ENCODE measurements around the gene JUND. TPM values are rescaled to one million over a fixed set of nuclear protein-coding genes. Genes with fewer than 3 reads are reported as not detected.

The JUND gene
- total and polyA plus RNA-seq, 4 donors, result 161 to 290 (median 207) TPM

DNA sequence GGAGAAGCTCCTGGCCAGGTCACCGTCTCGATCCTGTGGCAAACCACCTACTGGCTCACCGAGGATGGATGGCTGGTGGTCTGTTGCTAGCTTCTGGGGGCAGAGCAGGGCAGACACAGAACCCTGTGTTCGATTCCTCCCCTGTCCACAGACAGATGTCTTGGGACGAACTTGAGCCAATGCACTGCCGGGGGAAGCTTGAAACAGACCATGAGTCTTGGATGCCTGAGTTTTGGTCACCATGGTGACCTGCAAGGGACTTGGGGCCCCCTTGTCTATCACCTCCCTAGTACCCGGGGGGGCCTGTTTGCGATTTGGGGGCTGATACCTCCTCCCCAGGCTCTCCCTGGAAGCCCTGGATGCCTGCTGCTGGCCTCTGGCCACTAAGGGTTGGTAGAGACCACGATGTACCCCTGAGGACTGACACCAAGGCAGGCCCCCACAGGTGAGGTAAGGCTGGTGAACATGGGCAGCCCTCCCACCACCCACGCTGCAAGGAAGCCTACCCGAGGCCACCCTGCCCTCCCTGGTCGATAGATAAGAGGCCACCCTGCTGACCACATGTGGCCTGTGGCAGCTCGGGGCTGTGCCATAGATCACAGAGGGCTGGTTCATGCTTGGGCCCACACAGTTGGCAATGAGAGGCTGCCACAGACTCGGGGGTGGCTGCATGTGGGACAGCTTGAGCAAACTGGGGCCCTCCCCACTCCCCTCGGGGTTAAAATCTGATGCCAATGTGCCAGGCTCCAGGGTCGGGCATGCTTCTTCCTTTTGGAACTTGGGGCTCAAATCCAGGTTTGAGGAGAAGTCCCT, 17.9 kb downstream of the JUND start:
- Histone ChIP-seq H3K27ac (ENCODE audit: low read depth in 1 of 2, low read length in 1 of 2) (no peak overlapping the region), H3K4me1 (ENCODE audit: control insufficient read depth in 5 of 5, insufficient read depth in 5 of 5, low read length in 5 of 5) (no peaks in the 10 kb centered on the region), H3K27me3 (ENCODE audit: control insufficient read depth in 3 of 3, insufficient read depth in 3 of 3, low read length in 2 of 3) (no peaks in the 10 kb centered on the region), H3K9me3 (ENCODE audit: control insufficient read depth in 4 of 4, insufficient read depth in 3 of 4, low read length in 3 of 4) (no peaks in the 10 kb centered on the region), H3K36me3 (ENCODE audit: control insufficient read depth in 4 of 4, insufficient read depth in 4 of 4, low read length in 4 of 4) (peaks cover 0 to 41% (median 10%) of the 10 kb centered on the region in 4 donors), H3K9ac (ENCODE audit: insufficient read depth in 1 of 2, low read length in 2 of 2) (no peak overlapping the region), H3K4me3 (no peak overlapping the region)
- TF ChIP-seq, protein P1, sequence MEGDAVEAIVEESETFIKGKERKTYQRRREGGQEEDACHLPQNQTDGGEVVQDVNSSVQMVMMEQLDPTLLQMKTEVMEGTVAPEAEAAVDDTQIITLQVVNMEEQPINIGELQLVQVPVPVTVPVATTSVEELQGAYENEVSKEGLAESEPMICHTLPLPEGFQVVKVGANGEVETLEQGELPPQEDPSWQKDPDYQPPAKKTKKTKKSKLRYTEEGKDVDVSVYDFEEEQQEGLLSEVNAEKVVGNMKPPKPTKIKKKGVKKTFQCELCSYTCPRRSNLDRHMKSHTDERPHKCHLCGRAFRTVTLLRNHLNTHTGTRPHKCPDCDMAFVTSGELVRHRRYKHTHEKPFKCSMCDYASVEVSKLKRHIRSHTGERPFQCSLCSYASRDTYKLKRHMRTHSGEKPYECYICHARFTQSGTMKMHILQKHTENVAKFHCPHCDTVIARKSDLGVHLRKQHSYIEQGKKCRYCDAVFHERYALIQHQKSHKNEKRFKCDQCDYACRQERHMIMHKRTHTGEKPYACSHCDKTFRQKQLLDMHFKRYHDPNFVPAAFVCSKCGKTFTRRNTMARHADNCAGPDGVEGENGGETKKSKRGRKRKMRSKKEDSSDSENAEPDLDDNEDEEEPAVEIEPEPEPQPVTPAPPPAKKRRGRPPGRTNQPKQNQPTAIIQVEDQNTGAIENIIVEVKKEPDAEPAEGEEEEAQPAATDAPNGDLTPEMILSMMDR (IDR thresholded peaks at IDR 0.05; ENCODE audit: control extremely low read depth, extremely low read depth), result no peak
- no peak for ATAC-seq (ENCODE audit: insufficient read depth, low FRiP score)
- WGBS, 2 donors, result 87 to 89% methylated on average over 16 of the region's 16 CpGs
- DNase-seq, result no peak

DNA sequence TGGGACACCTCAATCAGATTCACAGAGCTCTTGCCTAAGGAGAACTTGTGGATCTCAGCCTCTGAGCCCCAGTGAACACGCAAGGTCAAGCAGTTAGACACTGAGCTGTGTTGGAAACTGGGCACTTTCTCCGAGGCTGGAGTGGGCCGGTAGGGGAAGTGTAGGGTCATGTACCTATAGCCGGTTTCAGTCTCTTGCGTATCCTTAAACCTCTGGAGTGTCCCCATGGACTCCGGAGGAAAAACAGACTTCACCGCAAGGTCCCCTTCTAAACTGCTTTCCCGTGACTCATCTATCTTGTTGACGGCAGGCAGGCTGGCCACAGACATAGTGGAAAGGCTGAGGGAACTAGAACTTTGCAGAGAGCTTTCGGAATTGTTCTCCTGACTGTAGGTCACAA, 18.5 kb downstream of the JUND start:
- Histone ChIP-seq H3K9me3 (ENCODE audit: control insufficient read depth in 4 of 4, insufficient read depth in 3 of 4, low read length in 3 of 4) (no peaks in the 10 kb centered on the region), H3K27me3 (ENCODE audit: control insufficient read depth in 3 of 3, insufficient read depth in 3 of 3, low read length in 2 of 3) (no peaks in the 10 kb centered on the region), H3K4me1 (ENCODE audit: control insufficient read depth in 5 of 5, insufficient read depth in 5 of 5, low read length in 5 of 5) (no peaks in the 10 kb centered on the region), H3K4me3 (no peak overlapping the region), H3K27ac (ENCODE audit: low read depth in 1 of 2, low read length in 1 of 2) (no peak overlapping the region), H3K9ac (ENCODE audit: insufficient read depth in 1 of 2, low read length in 2 of 2) (no peak overlapping the region), H3K36me3 (ENCODE audit: control insufficient read depth in 4 of 4, insufficient read depth in 4 of 4, low read length in 4 of 4) (peaks cover 0 to 40% (median 8%) of the 10 kb centered on the region in 4 donors)
- no peak for ATAC-seq (ENCODE audit: insufficient read depth, low FRiP score)
- WGBS, 2 donors, result 93 to 94% methylated on average over 10 of the region's 10 CpGs
- TF ChIP-seq, protein P1 (IDR thresholded peaks at IDR 0.05; ENCODE audit: control extremely low read depth, extremely low read depth), result no peak
- no peak for DNase-seq

DNA sequence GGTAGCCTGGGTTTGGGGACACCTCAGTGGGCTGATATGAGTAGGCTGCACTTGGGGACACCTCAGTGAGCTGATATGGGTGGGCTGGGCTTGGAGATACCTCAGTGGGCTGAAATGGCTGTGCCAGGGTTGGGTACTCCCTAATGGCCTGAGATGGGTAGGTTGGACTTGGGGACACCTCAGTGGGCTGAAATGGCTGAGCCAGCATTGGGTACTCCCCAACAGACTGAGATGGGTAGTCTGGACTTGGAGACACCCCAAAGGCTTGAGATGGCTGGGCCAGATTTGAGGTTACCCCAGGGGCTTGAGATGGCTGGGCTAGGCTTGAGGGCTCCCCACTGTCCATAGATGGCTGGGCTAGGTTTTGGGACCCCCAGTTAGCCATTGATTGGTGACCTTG, 19.3 kb downstream of the JUND start:
- DNase-seq, result no peak
- TF ChIP-seq, protein P1 (IDR thresholded peaks at IDR 0.05; ENCODE audit: control extremely low read depth, extremely low read depth), result no peak

More for the DNA sequence above, 19.3 kb downstream of the JUND start:
- H3K27ac ChIP-seq (ENCODE audit: low read depth in 1 of 2, low read length in 1 of 2), result no peak overlapping the region
- no peaks in the 10 kb centered on the region for H3K4me1 ChIP-seq (ENCODE audit: control insufficient read depth in 5 of 5, insufficient read depth in 5 of 5, low read length in 5 of 5)
- no peaks in the 10 kb centered on the region for H3K9me3 ChIP-seq (ENCODE audit: control insufficient read depth in 4 of 4, insufficient read depth in 3 of 4, low read length in 3 of 4)
- no peak for ATAC-seq (ENCODE audit: insufficient read depth, low FRiP score)
- H3K4me3 ChIP-seq, result no peak overlapping the region
- H3K36me3 ChIP-seq (ENCODE audit: control insufficient read depth in 4 of 4, insufficient read depth in 4 of 4, low read length in 4 of 4), result peaks cover 0 to 43% (median 8%) of the 10 kb centered on the region in 4 donors
- H3K9ac ChIP-seq (ENCODE audit: insufficient read depth in 1 of 2, low read length in 2 of 2), result no peak overlapping the region
- H3K27me3 ChIP-seq (ENCODE audit: control insufficient read depth in 3 of 3, insufficient read depth in 3 of 3, low read length in 2 of 3), result no peaks in the 10 kb centered on the region
